ENCODE results near the gene REXO1. TPM values are rescaled to one million over a fixed set of nuclear protein-coding genes. Genes with fewer than 3 reads are reported as not detected.

REXO1 gene
- total RNA-seq, 1 donor from 2014 or later: 69.6 TPM

DNA sequence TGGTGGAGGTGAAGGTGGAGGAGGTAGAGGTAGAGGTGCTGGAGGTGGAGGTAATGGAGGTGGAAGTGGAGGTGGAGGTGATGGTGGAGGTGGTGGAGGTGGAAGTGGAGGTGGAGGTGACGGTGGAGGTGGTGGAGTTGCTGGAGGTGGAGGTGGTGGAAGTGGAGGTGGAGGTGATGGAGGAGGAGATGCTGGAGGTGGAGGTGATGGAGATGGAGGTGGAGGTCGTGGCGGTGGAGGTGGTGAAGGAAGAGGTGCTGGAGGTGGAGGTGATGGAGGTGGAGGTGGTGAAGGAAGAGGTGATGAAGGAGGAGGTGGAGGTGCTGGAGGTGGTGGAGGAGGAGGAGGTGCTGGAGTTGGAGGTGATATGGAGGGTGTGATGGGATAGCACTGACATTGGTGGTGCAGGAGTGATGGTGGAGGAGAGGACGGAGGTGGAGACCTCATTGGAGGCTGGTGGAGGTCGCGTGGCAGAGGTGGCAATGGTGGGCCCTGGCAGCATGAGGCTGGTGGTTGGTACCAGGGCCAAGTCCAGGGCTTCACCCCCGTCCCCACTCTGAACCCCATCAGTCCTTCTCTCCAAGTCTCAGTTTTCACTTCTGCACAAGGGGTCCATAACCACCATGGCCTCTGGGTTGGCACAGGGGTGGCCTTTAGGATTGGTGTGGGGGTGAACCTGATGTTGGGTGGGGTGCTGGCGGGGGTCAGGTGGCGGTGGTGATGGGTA is 79.2 kb downstream of the REXO1 start:
- Mint-ChIP-seq H3K27me3 (peaks cover 55% of the 10 kb centered on the region), H3K9me3 (peaks cover 12% of the 10 kb centered on the region), H3K36me3 (ENCODE audit: low read depth) (no peaks in the 10 kb centered on the region), H3K4me3 (no peak overlapping the region), H3K4me1 (peaks cover 4% of the 10 kb centered on the region), H3K27ac (no peak overlapping the region)
- CTCF ChIA-PET: interaction anchor here (0.9 to 3.5 kb wide), 2 partner anchors 97 to 223 kb away, joined by 7 to 25 read pairs; no protein-coding TSS in a partner anchor
- intact Hi-C loops (cut with micrococcal nuclease): loop anchor here (10.0 kb wide), 1 partner anchor 304 kb away; no protein-coding TSS in a partner anchor
- DNase-seq: no peak
- TF ChIP-seq, protein P1, sequence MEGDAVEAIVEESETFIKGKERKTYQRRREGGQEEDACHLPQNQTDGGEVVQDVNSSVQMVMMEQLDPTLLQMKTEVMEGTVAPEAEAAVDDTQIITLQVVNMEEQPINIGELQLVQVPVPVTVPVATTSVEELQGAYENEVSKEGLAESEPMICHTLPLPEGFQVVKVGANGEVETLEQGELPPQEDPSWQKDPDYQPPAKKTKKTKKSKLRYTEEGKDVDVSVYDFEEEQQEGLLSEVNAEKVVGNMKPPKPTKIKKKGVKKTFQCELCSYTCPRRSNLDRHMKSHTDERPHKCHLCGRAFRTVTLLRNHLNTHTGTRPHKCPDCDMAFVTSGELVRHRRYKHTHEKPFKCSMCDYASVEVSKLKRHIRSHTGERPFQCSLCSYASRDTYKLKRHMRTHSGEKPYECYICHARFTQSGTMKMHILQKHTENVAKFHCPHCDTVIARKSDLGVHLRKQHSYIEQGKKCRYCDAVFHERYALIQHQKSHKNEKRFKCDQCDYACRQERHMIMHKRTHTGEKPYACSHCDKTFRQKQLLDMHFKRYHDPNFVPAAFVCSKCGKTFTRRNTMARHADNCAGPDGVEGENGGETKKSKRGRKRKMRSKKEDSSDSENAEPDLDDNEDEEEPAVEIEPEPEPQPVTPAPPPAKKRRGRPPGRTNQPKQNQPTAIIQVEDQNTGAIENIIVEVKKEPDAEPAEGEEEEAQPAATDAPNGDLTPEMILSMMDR (IDR thresholded peaks at IDR 0.05): no peak
- POLR2A ChIA-PET: no interaction called here
- ATAC-seq (ENCODE audit: low read depth): no peak

DNA sequence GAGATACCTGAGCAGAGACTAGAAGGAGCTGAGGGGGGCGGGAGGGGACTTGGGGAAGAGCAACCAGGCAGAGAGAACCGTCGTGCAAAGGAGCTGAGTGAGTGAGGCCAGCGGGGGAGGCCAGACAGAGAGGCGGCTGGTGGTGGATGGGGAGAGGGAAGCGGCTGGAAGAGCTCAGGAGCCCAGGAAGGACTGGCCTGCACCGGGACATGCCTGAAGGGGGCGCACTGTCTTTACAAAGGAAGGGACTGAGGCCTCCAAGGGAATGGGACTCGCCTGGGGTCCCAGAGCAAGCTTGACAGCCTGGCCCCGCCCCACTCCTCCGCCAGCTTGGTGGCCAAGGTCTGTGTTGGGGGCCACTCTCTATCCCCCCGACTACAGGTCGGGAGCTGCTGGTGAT is 80.0 kb downstream of the REXO1 start:
- DNase-seq (no peak), ATAC-seq (ENCODE audit: low read depth) (no peak)
- intact Hi-C loops (cut with micrococcal nuclease): loop anchor here (10.0 kb wide), 1 partner anchor 303 kb away; no protein-coding TSS in a partner anchor
- Mint-ChIP-seq H3K27me3 (peaks cover 57% of the 10 kb centered on the region), H3K9me3 (peaks cover 12% of the 10 kb centered on the region), H3K4me1 (peaks cover 4% of the 10 kb centered on the region), H3K4me3 (no peak overlapping the region), H3K36me3 (ENCODE audit: low read depth) (no peaks in the 10 kb centered on the region), H3K27ac (no peak overlapping the region)
- TF ChIP-seq, protein P1 (IDR thresholded peaks at IDR 0.05): no peak
- ChIA-PET POLR2A (no interaction called here), CTCF (interaction anchor here (0.9 to 3.5 kb wide), 2 partner anchors 96 to 222 kb away, joined by 7 to 25 read pairs; no protein-coding TSS in a partner anchor)

DNA sequence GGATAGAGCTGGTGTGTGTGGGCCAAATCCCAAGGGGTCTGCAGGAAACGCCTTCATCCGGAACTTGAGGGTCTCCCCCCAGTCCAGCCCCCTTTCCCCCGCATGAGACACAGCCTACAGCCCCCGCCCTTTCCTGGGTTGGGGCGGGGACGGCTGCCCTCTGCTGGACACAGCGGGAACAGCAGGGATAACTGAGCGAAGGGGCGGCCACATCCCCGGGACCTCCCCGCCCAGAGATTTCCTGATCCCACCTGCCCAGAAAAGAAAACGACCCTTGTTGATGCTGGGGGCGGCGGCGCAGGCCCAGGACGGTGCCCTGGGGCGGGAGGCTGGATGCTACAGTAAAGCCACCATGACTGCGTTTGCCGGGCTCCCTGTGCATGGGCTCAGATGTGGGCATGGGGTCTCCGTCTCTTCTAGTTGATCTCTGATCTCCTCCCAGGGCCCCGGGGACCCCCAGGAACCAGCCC is 80.8 kb downstream of the REXO1 start:
- CTCF ChIA-PET: interaction anchor here (0.9 to 3.5 kb wide), 3 partner anchors 59 to 221 kb away, joined by 4 to 25 read pairs (median 13); no protein-coding TSS in a partner anchor
- DNase-seq (peak; percentile 74), ATAC-seq (ENCODE audit: low read depth) (peak; percentile 84)
- TF ChIP-seq, protein P1 (IDR thresholded peaks at IDR 0.05): no peak
- no peak overlapping the region for H3K27ac Mint-ChIP-seq
- H3K4me3 Mint-ChIP-seq: no peak overlapping the region
- H3K4me1 Mint-ChIP-seq: peaks cover 4% of the 10 kb centered on the region
- no peaks in the 10 kb centered on the region for H3K36me3 Mint-ChIP-seq (ENCODE audit: low read depth)
- intact Hi-C loops (cut with micrococcal nuclease): loop anchor here (1.0 to 10.0 kb wide), 3 partner anchors 95 to 303 kb away; no protein-coding TSS in a partner anchor
- H3K9me3 Mint-ChIP-seq: peaks cover 12% of the 10 kb centered on the region
- peaks cover 57% of the 10 kb centered on the region for H3K27me3 Mint-ChIP-seq
- POLR2A ChIA-PET: interaction anchor here (0.6 to 2.2 kb wide), 2 partner anchors 221 to 375 kb away, joined by 7 read pairs; no protein-coding TSS in a partner anchor

DNA sequence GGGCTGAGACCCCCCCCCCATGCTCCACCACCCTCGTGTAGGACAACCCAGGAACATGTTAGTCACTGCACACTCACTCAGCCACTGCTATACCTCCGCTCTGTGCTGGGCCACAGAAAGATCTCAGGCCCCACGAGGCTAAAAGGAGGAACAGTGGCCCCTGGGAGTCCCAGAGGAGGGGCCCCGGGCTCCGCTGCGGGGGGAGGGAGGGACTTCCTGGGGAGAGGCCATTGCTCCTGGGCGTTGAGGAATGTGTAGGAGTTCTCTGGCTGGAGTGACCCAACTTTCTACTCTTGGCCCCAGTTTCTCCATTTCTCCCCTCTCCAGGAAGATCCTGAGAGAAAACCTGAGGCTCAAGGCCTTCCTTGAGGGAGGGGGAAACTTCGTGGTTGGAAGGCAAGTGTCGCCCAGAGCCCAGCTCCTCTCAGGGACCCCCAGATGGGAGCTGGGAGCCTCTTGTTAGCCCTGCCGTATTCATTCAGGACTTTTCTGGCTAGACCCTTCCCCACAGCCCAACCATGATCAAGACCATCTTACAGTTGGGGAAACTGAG is 81.4 kb downstream of the REXO1 start:
- intact Hi-C loops (cut with micrococcal nuclease): loop anchor here (1.0 to 10.0 kb wide), 3 partner anchors 95 to 302 kb away; no protein-coding TSS in a partner anchor
- CTCF ChIA-PET: interaction anchor here (0.9 to 3.5 kb wide), 4 partner anchors 59 to 221 kb away, joined by 3 to 25 read pairs (median 8); no protein-coding TSS in a partner anchor
- no peak overlapping the region for H3K4me3 Mint-ChIP-seq
- POLR2A ChIA-PET: interaction anchor here (0.6 to 2.2 kb wide), 2 partner anchors 221 to 376 kb away, joined by 7 read pairs; no protein-coding TSS in a partner anchor
- no peak overlapping the region for H3K27ac Mint-ChIP-seq
- peak; percentile 62 for ATAC-seq (ENCODE audit: low read depth)
- H3K4me1 Mint-ChIP-seq: peaks cover 4% of the 10 kb centered on the region
- no peak for DNase-seq
- TF ChIP-seq, protein P1 (IDR thresholded peaks at IDR 0.05): no peak
- peaks cover 58% of the 10 kb centered on the region for H3K27me3 Mint-ChIP-seq
- H3K36me3 Mint-ChIP-seq (ENCODE audit: low read depth): no peaks in the 10 kb centered on the region
- peaks cover 12% of the 10 kb centered on the region for H3K9me3 Mint-ChIP-seq
